Endothelial cell of umbilical vein (primary cell): ENCODE data around the gene TAOK2. TPM values are rescaled to one million over a fixed set of nuclear protein-coding genes. Genes with fewer than 3 reads are reported as not detected.

ENCODE experiments used
- BruUV-seq: library from RNA; stranded (reverse); fragments of 400-500 nt; replicated peaks from 2 replicates; lab custom pipeline; 2021; lab: Mats Ljungman, UMichigan
- CTCF ChIA-PET: fragments of 300-600, 350-600 bp; sonication (Branson Sonifier 250); formaldehyde crosslinking; loops from one replicate; lab custom pipeline; 2021; ENCODE audit warnings: antibody characterized with exemption, inconsistent platforms; lab: Charles Lee
- POLR2A ChIA-PET: fragments of 300-600, 350-600 bp; sonication (Branson Sonifier 250); formaldehyde crosslinking; loops from one replicate; lab custom pipeline; 2021; ENCODE audit warnings: antibody characterized with exemption, inconsistent platforms; lab: Charles Lee
- DNase-seq: peaks from one replicate; pipeline ENCODE4 v3.0.0-alpha.2; 2011; ENCODE audit warnings: low read depth, low spot score
- FAIRE-seq: peaks from 2 replicates; lab custom pipeline; 2011; peaks lifted over from hg19 to GRCh38; lab: Jason Lieb, UNC
- H2AFZ ChIP-seq: 2 replicates; pipeline ENCODE4 v1.6.0; 2012; ENCODE audit warnings: low read depth, low read length, control low read depth, inconsistent platforms
- H3K27ac ChIP-seq: 2 replicates; pipeline ENCODE4 v1.5.1; 2011; ENCODE audit warnings: low read depth, mild to moderate bottlenecking, control low read depth, low read length, moderate library complexity; ENCODE audit not compliant: insufficient read depth
- H3K27me3 ChIP-seq, 2 experiments: 2 replicates each; pipeline versions ENCODE4 v1.6.0 to v1.6.1; 2011; ENCODE audit warnings: low read length in 2 of 2, mixed read lengths in 1 of 2; ENCODE audit not compliant: control insufficient read depth in 2 of 2, insufficient read depth in 2 of 2
- H3K36me3 ChIP-seq, 2 experiments: 2 replicates in 1 of 2; 3 replicates in 1 of 2; pipeline ENCODE4 v1.5.1; 2011; ENCODE audit warnings: low read length in 2 of 2, mild to moderate bottlenecking in 1 of 2, moderate library complexity in 1 of 2; ENCODE audit not compliant: control insufficient read depth in 2 of 2, insufficient read depth in 2 of 2; ENCODE audit errors: extremely low read depth in 1 of 2
- H3K4me1 ChIP-seq: 3 replicates; pipeline ENCODE4 v1.5.1; 2011; ENCODE audit warnings: mild to moderate bottlenecking, low read length; ENCODE audit not compliant: control insufficient read depth, insufficient read depth; ENCODE audit errors: extremely low read depth
- H3K4me2 ChIP-seq: 2 replicates; pipeline ENCODE4 v1.6.1; 2011; ENCODE audit warnings: low read length, control low read depth, mixed read lengths; ENCODE audit not compliant: insufficient read depth
- H3K4me3 ChIP-seq, 3 experiments: fragments of 200-600 bp in 1 of 3; sonication (generic), shearing (Covaris generic) in 1 of 3; replicated peaks in 1 of 3; 2 replicates each; pipeline ENCODE4 v1.5.1; 2011 to 2016; ENCODE audit warnings: control low read depth in 3 of 3, low read length in 3 of 3, mild to moderate bottlenecking in 2 of 3, inconsistent platforms in 1 of 3, low read depth in 1 of 3, moderate library complexity in 1 of 3; ENCODE audit not compliant: insufficient read depth in 1 of 3
- H3K79me2 ChIP-seq: 2 replicates; pipeline ENCODE4 v1.6.0; 2012; ENCODE audit warnings: low read length, inconsistent platforms; ENCODE audit not compliant: control insufficient read depth, insufficient read depth
- H3K9ac ChIP-seq: replicated peaks from 2 replicates; pipeline ENCODE3; 2011; ENCODE audit warnings: low read length, control low read depth; ENCODE audit not compliant: insufficient read depth; ENCODE audit errors: extremely low read depth
- H3K9me1 ChIP-seq: replicated peaks from 3 replicates; pipeline ENCODE4 v1.6.0; 2011; ENCODE audit warnings: mild to moderate bottlenecking, low read length; ENCODE audit not compliant: control insufficient read depth, insufficient read depth; ENCODE audit errors: extremely low read depth
- H3K9me3 ChIP-seq: replicated peaks from 2 replicates; pipeline ENCODE4 v1.5.1; 2012; ENCODE audit warnings: low read length, inconsistent platforms; ENCODE audit not compliant: control insufficient read depth, insufficient read depth
- H4K20me1 ChIP-seq: replicated peaks from 2 replicates; pipeline ENCODE3; 2011; ENCODE audit warnings: mild to moderate bottlenecking, low read length; ENCODE audit not compliant: control insufficient read depth, insufficient read depth; ENCODE audit errors: extremely low read depth
- EZH2 ChIP-seq: IDR thresholded peaks from 2 replicates; pipeline ENCODE4 v1.6.1; 2012; ENCODE audit warnings: borderline replicate concordance, low read depth, mild to moderate bottlenecking, moderate library complexity, low read length, inconsistent platforms; ENCODE audit not compliant: severe bottlenecking
- JUN ChIP-seq: IDR thresholded peaks from 2 replicates; pipeline ENCODE4 v1.6.1; 2011; ENCODE audit warnings: borderline replicate concordance, low read depth; ENCODE audit not compliant: insufficient read length, insufficient read depth
- MYC ChIP-seq: IDR thresholded peaks from one replicate; pipeline ENCODE4 v1.6.1; 2011; ENCODE audit warnings: mild to moderate bottlenecking, low read depth, low read length
- POLR2AphosphoS5 ChIP-seq: IDR thresholded peaks from 2 replicates; pipeline ENCODE4 v1.6.1; 2012; ENCODE audit warnings: low read depth, mild to moderate bottlenecking, control low read depth, low read length, moderate library complexity; ENCODE audit not compliant: insufficient read depth
- dilution Hi-C: fragments of 300-500 bp; cut with MboI; formaldehyde crosslinking; loops from one replicate; pipeline ENCODE4 v1.15.0; 2019; ENCODE audit warnings: low sequenced_read_pairs; ENCODE audit not compliant: extremely low pct_ligation_motif_present
- intact Hi-C: fragments of 100-400 bp; cut with micrococcal nuclease; formaldehyde crosslinking; loops from one replicate; pipeline ENCODE4 v1.10.0; 2022
- polyA plus RNA-seq, 4 experiments: library from polyadenylated mRNA; depleted of rRNA in 3 of 4; stranded (reverse) in 3 of 4; unstranded in 1 of 4; fragments of >200 nt; gene quantifications; 2 replicates each; pipeline versions ENCODE4 v1.2.1 to v1.2.3, GENCODE V29; 2011 to 2012; ENCODE audit warnings: missing spikeins in 1 of 4
- total RNA-seq: library from RNA; stranded (reverse); gene quantifications from 2 replicates; pipeline ENCODE4 v1.2.3, GENCODE V29; 2021
- TF ChIP-seq, protein P1 (sequence below), 2 donors: IDR thresholded peaks; 1 replicate in 1 of 2; 2 replicates in 1 of 2; pipeline ENCODE4 v1.5.1; 2011; ENCODE audit warnings: low read length in 2 of 2, mild to moderate bottlenecking in 2 of 2, moderate library complexity in 2 of 2, control low read depth in 1 of 2, inconsistent platforms in 1 of 2, low read depth in 1 of 2; ENCODE audit not compliant: insufficient read depth in 1 of 2; ENCODE audit errors: extremely low read depth in 1 of 2

TAOK2 gene
- total and polyA plus RNA-seq, 2 donors (not counting 3 experiments of a cell fraction or from before 2014, with no cell fraction given), result 52.8 to 114 TPM

DNA sequence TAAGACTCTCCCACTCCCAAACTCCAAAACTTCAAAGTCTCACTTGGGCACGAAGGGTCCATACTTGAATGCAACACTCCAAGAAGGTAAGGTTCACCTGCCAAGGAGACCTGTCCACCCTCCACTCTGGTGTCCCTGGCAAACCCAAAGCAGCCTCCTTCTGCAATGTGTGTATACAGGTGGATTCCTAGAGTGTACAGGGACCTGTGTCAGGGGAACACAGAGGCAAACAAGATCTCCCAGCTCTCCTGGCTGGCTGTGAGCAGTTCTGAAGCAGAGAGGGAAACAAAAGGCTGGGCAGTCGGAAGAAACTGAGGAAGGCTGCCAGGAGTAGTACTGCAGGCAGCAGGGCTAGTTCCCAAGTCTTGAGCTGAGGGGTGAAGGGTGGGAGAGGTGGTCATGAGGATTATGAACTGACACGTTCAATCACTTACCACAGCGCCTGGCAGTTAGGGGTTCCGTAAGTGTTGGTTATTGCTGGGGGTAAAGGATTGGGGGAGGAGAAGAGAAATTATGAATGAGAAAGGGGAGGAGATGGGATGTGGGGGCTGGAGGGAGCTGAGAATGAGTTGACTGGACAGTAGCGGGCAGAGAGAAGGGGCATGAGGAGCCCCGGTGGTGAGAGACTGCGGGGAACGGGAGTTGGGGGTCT is 48.4 kb upstream of the TAOK2 start:
- dilution Hi-C loops, result no loop called here
- TSS peak; percentile 43 for BruUV-seq
- peak; percentile 64 for FAIRE-seq

More for the DNA sequence above, 48.4 kb upstream of the TAOK2 start:
- peak overlapping the region; percentile 67 for H2AFZ ChIP-seq
- intact Hi-C loops, result loop anchor here (5.0 kb wide), 1 partner anchor 103 kb away; the partner anchor contains the start of gene MVP
- no peaks in the 10 kb centered on the region for H4K20me1 ChIP-seq
- no peaks in the 10 kb centered on the region for H3K9me1 ChIP-seq
- H3K36me3 ChIP-seq, result peaks cover 3 to 5% of the 10 kb centered on the region in 2 experiments
- H3K9ac ChIP-seq, result peak overlapping the region; percentile 63
- H3K27me3 ChIP-seq, result no peaks in the 10 kb centered on the region
- CTCF ChIA-PET, result interaction anchor here (0.6 to 2.5 kb wide), 12 partner anchors 9 to 130 kb away, joined by 3 to 11 read pairs (median 4); partner anchors contain the start of genes TAOK2 and TMEM219
- TF ChIP-seq EZH2 (no peak), POLR2AphosphoS5 (no peak), MYC (no peak), JUN (no peak)
- TF ChIP-seq, protein P1, sequence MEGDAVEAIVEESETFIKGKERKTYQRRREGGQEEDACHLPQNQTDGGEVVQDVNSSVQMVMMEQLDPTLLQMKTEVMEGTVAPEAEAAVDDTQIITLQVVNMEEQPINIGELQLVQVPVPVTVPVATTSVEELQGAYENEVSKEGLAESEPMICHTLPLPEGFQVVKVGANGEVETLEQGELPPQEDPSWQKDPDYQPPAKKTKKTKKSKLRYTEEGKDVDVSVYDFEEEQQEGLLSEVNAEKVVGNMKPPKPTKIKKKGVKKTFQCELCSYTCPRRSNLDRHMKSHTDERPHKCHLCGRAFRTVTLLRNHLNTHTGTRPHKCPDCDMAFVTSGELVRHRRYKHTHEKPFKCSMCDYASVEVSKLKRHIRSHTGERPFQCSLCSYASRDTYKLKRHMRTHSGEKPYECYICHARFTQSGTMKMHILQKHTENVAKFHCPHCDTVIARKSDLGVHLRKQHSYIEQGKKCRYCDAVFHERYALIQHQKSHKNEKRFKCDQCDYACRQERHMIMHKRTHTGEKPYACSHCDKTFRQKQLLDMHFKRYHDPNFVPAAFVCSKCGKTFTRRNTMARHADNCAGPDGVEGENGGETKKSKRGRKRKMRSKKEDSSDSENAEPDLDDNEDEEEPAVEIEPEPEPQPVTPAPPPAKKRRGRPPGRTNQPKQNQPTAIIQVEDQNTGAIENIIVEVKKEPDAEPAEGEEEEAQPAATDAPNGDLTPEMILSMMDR (IDR thresholded peaks at IDR 0.05; ENCODE audit: extremely low read depth in 1 of 2, insufficient read depth in 1 of 2, low read depth in 1 of 2, low read length in 2 of 2), result no peak
- peaks cover 12% of the 10 kb centered on the region for H3K79me2 ChIP-seq
- peaks cover 15% of the 10 kb centered on the region for H3K4me1 ChIP-seq
- peak; percentile 37 for DNase-seq
- peak overlapping the region; percentile 96 for H3K4me2 ChIP-seq
- H3K9me3 ChIP-seq, result no peaks in the 10 kb centered on the region
- H3K4me3 ChIP-seq, result peak overlapping the region; percentile 61 to 78 (median 73)
- H3K27ac ChIP-seq, result no peak overlapping the region
- POLR2A ChIA-PET, result interaction anchor here (0.6 to 1.3 kb wide), 3 partner anchors 24 to 75 kb away, joined by 3 to 5 read pairs (median 3); no protein-coding TSS in a partner anchor
